IPS-18c (cell line): Measurements from ENCODE around the gene TRPV5.

Experiments
- H3K4me3 ChIP-seq: 2 replicates; pipeline ENCODE4 v1.7.0; 2013; ENCODE audit warnings: low read depth, mild to moderate bottlenecking, low read length, moderate library complexity; ENCODE audit not compliant: insufficient read depth
- H3K9me3 ChIP-seq: one replicate; pipeline ENCODE4 v1.6.1; 2013; ENCODE audit warnings: mild to moderate bottlenecking, low read length, moderate library complexity; ENCODE audit not compliant: control insufficient read depth, insufficient read depth

Gene TRPV5

GRCh38 chr7:142869434-142869833 is 64.1 kb downstream of the TRPV5 start:
- no peaks in the 10 kb centered on the region for H3K9me3 ChIP-seq
- no peak overlapping the region for H3K4me3 ChIP-seq

- Histone ChIP-seq H3K4me3 (no peak overlapping the region), H3K9me3 (no peaks in the 10 kb centered on the region)
Measured at GRCh38 chr7:142868986-142869415, 64.5 kb downstream of the TRPV5 start.

- H3K9me3 ChIP-seq: peaks cover 2% of the 10 kb centered on the region
- no peak overlapping the region for H3K4me3 ChIP-seq
Measured at GRCh38 chr7:142868188-142868985, 65.2 kb downstream of the TRPV5 start.

GRCh38 chr7:142867398-142868187 is 66.0 kb downstream of the TRPV5 start:
- no peak overlapping the region for H3K4me3 ChIP-seq
- H3K9me3 ChIP-seq: peaks cover 2% of the 10 kb centered on the region

- no peak overlapping the region for H3K4me3 ChIP-seq
- H3K9me3 ChIP-seq: peaks cover 2% of the 10 kb centered on the region
Measured at GRCh38 chr7:142867097-142867378, 66.5 kb downstream of the TRPV5 start.

GRCh38 chr7:142866361-142867096 is 67.0 kb downstream of the TRPV5 start:
- H3K9me3 ChIP-seq: peaks cover 2% of the 10 kb centered on the region
- no peak overlapping the region for H3K4me3 ChIP-seq

- Histone ChIP-seq H3K4me3 (no peak overlapping the region), H3K9me3 (peaks cover 2% of the 10 kb centered on the region)
Measured at GRCh38 chr7:142865766-142866165, 67.8 kb downstream of the TRPV5 start.

- Histone ChIP-seq H3K9me3 (peaks cover 2% of the 10 kb centered on the region), H3K4me3 (no peak overlapping the region)
Measured at GRCh38 chr7:142864980-142865747, 68.4 kb downstream of the TRPV5 start.

- Histone ChIP-seq H3K9me3 (peaks cover 2% of the 10 kb centered on the region), H3K4me3 (no peak overlapping the region)
Measured at GRCh38 chr7:142863891-142864685, 69.5 kb downstream of the TRPV5 start.

- Histone ChIP-seq H3K4me3 (no peak overlapping the region), H3K9me3 (peaks cover 2% of the 10 kb centered on the region)
Measured at GRCh38 chr7:142862786-142863400, 70.7 kb downstream of the TRPV5 start.

GRCh38 chr7:142862351-142862750 is 71.2 kb downstream of the TRPV5 start:
- no peak overlapping the region for H3K4me3 ChIP-seq
- peaks cover 2% of the 10 kb centered on the region for H3K9me3 ChIP-seq

GRCh38 chr7:142860968-142861367 is 72.6 kb downstream of the TRPV5 start:
- no peak overlapping the region for H3K4me3 ChIP-seq

GRCh38 chr7:142859829-142860228 is 73.7 kb downstream of the TRPV5 start:
- Histone ChIP-seq H3K9me3 (peaks cover 2% of the 10 kb centered on the region), H3K4me3 (no peak overlapping the region)

More at GRCh38 chr7:142860968-142861367, 72.6 kb downstream of the TRPV5 start:
- peaks cover 2% of the 10 kb centered on the region for H3K9me3 ChIP-seq

GRCh38 chr7:142859411-142859810 is 74.1 kb downstream of the TRPV5 start:
- Histone ChIP-seq H3K4me3 (no peak overlapping the region), H3K9me3 (peaks cover 2% of the 10 kb centered on the region)
